HUDEP-2 (cell line): Measurements from ENCODE around the gene BHLHE23.

Experiments used
- DNase-seq, 76 experiments: peaks; one replicate each; lab custom pipeline; 2025; ENCODE audit not compliant: unreplicated experiment in 76 of 76; lab: John Stamatoyannopoulos, UW

BHLHE23 gene

DNA sequence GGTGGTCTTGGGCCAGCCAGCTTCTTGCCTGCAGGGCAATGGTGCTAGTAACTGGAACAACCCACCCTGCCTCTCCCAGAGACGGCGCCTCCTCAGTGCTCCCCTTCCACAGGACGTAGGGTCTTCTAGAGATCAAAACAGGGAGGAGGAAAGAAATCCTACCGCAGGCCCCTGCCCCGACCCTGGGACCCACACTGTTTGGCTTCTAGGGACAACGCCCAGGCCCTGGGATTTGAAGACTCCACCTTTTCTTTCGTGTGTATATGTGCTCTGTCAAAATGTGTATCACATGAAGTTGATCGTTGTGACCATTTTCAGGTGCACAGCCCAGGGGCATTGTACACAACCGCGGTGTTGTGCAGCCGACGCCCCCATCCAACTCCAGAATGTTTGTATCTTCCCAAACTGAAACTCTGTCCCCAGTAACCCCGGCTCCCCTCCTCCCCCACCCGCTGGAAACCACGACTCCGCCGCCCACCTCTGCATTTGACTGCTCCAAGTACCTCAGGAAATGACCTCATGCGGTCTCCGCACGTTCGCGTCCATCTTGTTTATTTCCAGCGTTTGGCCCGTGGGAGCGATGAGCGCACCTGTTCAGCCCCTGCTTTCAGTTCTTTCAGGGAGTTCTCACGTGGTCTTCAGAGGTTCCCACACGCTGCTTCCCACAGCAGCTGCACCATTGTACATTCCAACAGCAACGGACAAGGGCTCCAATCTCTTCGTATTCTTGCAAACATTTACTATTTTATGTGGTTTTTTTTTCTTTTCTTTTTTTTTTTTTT lies 3.4 kb upstream of the BHLHE23 start:
- DNase-seq: no peak

GRCh38 chr20:63009045-63009961 lies 2.5 kb upstream of the BHLHE23 start:
- peak in 59 of 76 experiments; percentile 3 to 81 (median 55) for DNase-seq

- no peak for DNase-seq
Observed at GRCh38 chr20:63008541-63009044, 1.8 kb upstream of the BHLHE23 start.

DNA sequence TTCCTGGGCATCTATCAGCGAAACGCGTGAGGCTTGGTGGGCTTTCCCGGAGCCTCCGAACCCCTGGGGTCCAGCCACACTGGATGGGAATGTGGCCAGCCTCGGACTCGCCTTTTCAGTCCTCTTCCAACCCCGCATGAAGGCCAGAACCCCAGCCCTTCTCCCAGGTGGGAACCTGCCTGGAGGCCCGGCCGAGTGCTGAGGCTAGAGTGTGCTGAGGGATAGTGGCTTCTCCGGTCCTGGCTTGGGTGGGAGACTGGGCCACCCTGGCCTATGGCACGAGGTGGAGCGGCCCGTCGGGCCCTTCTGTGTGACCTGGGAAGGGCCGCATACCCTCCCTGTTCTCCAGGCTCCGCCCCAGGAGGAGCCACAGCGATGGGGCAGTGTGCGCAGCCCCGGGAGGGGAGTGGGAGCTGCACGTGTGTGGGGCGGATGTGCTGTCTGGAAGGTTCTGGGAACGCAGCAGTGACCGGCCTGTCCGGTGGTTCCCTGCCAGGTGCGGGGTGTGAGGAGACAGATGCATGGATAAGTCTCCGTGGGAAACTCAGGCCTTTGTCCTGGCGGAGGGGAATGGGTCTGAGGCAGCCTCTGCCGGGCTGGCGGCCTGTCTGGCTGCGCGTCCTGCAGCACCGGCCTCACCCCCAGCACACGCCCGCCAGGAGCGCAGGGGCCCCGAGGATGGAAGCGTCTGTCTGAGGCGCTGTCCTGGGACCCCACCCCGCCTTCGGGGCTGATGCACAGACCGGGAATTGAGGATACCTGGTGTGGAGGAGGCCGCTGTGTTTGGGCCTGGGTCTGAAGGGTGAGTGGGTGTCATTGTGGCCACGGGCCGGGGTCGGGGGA lies 1.1 kb upstream of the BHLHE23 start:
- DNase-seq: no peak

DNA sequence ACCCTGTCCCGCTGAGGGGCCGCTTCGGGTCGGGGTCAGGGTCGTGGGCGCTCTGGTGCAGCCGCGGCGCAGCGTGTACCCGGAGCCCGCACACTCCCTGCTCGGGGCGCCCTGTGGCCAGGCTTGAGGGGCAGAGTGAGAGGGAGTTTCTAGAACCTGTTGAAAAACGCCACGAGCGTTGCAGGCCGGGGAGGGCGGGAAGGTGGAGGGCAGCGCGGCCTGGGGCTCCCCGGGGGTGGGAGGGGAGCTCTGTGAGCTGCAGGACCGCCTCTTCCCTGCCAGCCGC lies 539 bp upstream of the BHLHE23 start:
- no peak for DNase-seq

DNA sequence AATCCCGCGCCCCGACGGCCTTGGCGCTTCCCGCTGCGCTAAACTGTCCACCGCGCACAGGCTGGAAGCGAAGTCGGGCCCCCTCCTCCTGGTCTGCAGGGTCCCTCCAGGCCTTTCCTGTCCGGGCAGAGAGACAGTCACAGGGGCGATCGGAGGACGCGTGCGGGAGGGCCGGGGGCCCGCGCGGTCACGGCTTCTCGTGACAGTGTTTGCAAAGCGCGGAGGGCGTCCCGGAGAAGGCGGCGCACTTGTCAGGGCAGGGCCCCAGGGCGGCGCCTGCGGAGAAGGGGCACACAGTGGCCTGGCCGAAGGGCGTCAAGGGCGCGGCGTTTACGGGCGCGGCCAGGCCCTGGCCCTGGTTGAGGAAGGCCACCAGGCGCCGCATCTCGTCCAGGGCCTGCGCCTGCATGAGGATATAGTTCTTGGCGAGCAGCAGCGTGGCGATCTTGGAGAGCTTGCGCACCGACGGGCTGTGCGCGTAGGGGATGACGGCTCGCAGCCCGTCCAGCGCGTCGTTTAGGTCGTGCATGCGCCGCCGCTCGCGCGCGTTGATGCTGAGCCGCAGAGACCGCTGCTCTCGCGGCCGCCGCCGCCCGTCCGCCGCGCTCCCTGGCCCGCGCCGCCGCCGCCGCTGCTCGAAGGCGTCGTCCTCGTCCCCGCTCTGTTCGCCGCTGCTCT lies 763 bp downstream of the BHLHE23 start:
- DNase-seq: no peak

GRCh38 chr20:63005365-63005861 lies 1.4 kb downstream of the BHLHE23 start:
- no peak for DNase-seq

DNA sequence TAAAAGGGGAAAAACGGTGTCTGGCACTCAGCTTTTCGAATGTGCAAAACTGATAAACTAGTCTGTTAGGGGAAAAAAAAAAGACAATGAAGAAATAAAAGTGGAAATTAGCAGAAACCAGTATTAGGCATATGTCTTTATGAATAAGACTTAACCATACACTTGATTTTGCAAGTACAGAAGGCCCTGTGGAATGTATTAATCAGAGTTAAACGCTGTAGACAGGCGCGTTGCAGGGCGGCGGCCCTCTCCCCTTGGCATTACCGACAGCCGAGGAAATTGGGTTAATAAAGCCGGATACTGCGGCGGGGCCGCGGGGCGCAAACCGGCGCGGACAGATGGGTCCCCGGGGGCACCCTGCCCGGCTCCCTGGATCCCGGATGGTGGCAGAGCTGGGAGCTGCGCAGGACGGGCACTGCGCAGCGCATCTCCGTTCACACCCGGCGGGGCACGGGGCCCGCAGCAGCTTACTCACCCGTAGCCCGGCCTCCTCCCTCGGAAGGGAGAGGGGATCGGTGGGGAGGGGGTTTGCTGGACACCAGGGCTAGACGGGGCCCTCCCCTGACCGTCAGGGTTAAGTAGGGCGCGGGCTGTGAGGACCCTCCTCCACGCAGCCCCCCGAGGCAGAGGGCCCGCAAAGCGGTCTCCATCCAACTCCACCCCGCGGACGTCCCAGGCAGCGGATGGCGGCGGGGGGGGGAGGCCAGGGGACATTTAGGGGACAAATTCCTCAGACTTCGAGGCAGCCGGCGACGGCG lies 2.0 kb downstream of the BHLHE23 start:
- no peak for DNase-seq

- no peak for DNase-seq
Observed at GRCh38 chr20:63003546-63003945, 3.2 kb downstream of the BHLHE23 start.

GRCh38 chr20:63002511-63002910 lies 4.3 kb downstream of the BHLHE23 start:
- no peak for DNase-seq

GRCh38 chr20:63000958-63001357 lies 5.8 kb downstream of the BHLHE23 start:
- DNase-seq: no peak

DNA sequence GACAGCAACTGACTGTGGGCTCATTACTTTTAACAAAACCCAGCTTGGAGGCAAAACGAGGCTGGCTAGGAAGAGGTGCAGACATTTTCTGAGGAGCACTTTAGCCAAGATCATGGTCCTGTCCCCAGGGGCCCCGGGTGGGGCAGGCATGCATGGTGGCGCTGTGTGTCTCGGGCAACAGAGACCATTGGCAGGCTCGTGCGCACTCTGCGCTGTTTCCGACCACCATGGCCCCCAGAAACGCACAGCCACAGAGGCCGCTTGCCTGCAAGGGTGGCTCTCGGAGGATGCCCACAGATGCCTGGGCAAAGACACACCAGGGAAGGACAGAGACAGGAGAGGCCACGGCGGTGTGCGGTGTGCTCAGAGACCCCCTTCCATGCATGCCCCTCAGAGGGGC lies 6.7 kb downstream of the BHLHE23 start:
- DNase-seq: no peak

DNA sequence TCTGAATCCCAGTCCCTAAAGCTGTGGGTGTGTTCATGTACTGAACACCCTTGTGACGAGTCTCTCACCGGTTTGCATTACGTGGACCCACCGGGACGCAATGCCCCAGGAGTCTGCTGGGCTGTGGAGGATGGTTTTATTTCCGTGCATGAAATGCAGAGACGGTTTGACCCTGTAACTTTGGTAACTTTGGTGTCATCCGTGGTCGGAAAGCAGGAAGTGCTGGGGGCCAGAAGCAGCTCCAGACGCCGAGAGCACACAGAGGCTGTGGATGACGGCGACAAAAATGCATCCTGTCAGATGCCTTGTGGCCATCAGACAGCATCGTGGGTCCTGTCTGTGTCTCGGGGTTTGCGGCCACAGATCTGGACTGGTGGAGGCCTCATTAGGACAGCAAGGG lies 7.2 kb downstream of the BHLHE23 start:
- no peak for DNase-seq

- no peak for DNase-seq
Observed at GRCh38 chr20:62998449-62998848, 8.3 kb downstream of the BHLHE23 start.

DNA sequence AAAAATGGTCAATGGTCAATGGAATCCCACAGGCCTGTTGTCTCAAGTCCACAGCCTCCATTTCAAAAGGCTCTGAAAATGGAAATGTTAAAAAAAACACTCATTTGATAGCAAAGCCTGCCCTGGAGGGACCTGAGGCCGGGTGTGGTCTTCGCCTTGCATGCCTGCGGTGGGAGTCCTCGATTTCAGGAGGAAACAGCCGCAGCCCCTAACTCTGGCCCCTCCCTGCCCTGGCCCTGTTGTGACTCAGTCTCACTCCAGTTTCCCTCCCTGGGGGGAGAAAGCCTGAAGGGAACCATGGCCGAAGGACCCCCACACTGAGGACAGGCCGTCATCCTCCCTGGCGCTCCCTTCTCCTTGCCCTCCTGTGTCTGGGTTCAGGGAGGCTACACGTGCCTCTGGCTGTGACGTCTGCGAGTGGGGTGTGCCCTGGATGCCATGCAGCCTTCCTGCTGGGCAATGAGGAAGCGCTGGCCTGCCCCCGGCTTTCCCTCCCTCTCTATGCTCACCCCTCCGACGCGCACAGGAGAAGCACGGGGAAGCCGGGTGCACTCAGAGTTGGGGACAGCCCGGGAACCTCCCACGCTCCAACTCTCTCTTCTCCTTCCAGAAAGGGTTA lies 9.2 kb downstream of the BHLHE23 start:
- DNase-seq: no peak

DNA sequence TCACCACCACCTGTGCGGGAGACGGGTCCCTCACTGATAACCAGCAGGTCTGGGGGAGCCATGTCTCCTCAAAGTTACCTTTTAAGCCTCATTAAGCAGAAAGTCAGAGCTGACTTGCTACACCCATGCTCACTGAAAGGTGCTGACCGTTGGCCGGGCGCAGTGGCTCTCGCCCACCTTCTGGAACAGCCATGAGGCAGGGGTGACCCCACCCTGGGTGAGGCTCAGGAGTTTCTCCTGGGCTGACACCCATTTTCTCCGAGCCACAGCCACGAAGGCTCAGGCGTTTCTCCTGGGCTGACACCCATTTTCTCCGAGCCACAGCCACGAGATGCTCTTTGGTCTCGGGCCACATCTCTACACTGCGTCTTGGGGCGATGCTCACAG lies 10.2 kb downstream of the BHLHE23 start:
- no peak for DNase-seq

DNA sequence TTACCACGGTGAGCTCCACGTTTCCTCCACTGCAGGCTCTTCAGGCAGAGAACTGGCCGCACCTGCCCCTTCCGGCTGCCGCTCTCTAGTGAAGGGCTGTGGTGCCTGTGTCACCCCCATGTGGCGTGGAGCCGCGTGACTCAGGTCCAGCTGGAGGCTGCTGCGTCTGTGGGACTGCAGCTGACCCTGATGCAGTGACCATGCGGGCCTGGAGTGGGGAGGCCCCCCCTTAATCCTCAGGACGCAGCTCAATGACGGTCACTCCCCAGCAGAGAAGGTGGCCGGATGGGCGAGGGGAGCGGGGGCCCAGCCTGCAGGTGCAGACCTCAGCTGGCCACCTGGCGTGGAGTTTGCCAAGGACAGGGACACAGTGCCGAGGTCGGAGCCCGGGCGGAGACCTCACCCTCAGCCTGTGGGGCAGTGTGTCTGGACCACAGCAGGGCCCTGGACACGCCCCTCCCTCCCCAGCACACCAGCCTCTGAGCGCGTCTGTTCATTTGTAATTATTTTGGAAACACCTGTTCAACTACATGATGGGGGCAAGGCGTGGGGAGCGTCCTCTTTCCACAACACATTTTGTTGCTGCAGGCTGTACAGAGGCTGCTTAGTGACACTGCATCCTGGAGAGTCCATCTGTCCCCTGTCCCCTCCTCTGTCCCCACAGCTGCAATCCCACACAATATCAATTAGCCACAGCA lies 10.7 kb downstream of the BHLHE23 start:
- DNase-seq: no peak

DNA sequence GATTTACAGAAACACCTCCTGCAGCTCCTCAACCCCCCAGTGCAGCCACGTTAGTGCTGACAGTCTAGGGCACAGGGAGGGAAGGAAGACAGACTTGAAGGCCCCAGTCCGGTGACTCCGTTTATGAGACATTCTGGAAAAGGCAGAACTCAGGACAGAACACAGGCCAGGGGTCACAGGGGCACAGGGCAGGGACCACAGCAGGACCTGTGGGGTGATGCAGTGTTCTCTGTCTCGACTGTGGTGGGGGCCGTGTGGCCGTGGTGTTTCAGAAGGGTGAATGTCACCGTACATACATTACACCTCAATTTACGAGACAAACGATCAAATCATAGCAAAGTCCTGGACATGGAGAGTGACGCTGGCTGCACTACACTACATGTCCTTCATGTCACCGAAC lies 11.3 kb downstream of the BHLHE23 start:
- DNase-seq: no peak

GRCh38 chr20:62994869-62995281 lies 11.9 kb downstream of the BHLHE23 start:
- no peak for DNase-seq
